HG02943 (cell line): ENCODE data around the gene ASCC3.

ENCODE experiments used
- ATAC-seq: cut with Tn5 transposase; IDR thresholded peaks from one replicate; pipeline ENCODE4 v1.9.1; 2021; ENCODE audit warnings: mild to moderate bottlenecking, low read depth, moderate library complexity; ENCODE audit not compliant: unreplicated experiment

The ASCC3 gene

GRCh38 chr6:100614933-100615332 is 266.2 kb downstream of the ASCC3 start:
- no peak for ATAC-seq

DNA sequence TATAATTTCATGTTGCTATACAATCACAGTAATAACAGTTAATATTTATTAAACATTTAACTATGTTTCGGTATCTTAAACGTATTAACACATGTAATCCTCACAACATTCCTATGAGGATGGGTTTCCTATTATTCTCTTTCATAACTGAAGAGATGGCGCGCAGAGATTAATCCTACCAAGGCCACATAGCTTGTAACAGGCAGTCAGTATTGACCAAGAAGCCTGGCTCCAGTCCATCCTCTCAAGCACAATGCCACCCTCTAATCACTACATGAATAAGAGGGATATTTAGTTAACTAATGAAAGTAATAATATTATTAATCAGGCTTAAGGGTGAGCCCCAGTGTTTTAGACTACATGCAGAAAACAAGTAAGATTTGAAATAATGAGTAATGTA is 266.7 kb downstream of the ASCC3 start:
- no peak for ATAC-seq

GRCh38 chr6:100613656-100614055 is 267.5 kb downstream of the ASCC3 start:
- ATAC-seq = no peak

DNA sequence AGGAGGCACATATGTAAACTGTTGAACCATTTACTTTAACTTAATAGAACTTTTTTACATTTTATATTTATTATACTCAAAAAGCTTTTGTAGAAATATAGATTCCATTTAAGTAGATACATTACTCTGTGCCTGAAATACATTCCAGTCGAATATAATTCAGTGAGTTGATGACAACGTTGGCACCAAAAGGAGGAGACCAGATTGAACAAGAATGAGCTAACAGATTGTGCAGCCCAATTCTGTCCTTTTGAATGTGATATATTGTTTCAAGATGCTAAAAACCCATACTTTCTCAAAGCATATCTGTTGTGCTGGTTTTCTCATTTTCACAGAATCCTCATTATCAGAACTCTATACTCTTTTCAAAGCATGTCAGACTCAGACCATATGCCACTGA is 269.0 kb downstream of the ASCC3 start:
- no peak for ATAC-seq

DNA sequence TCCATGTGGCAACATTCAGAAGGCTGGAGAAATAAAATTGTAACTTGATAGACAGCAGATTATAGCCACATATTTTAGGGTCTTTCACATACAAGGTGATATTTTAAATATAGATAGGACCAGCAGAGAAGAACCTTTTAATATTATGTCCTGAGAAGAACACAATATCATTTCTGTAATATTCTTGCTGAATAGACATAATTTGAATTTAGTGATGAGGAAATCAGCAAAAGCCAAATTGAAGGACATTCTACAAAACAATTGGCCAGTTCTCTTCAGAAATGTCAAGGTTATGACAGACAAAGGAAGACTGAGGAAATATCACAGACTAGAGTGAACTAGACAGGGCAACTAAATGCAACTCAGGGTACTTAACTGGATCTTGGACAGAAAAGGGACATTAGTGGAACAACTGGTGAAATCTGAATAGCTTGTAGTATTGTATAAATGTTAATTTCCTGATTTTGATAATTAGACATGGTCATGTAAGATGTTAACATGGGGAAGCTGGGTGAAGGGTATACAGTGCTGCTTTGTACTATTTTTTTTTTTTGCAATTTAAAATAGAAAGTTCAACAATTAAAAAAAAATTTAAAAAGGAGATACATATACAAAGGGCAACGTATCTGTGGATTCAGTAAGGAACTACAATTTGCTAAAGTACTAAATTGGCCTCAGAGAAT is 281.9 kb downstream of the ASCC3 start:
- ATAC-seq = no peak

GRCh38 chr6:100595456-100595855 is 285.7 kb downstream of the ASCC3 start:
- ATAC-seq = no peak

DNA sequence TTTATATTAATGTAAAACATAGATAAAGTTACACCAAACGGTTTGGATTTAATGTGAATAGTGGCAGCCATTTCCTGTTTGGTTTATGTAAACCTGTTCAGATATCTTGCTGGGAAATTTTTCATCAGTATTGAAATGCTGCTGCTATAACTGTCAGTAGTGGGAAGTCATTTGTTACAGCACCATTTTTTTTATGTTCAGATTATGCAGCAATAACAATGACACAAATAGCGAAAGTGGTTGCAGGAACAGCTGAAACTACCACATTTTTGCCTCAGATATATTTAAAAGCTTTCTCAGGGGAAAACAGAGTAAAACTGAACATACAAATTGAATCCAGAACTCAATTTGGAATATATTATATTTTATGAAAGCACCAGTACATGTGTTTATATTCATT is 287.6 kb downstream of the ASCC3 start:
- ATAC-seq = no peak

- no peak for ATAC-seq
These were observed 288.2 kb downstream of the ASCC3 start for GRCh38 chr6:100592929-100593328.

DNA sequence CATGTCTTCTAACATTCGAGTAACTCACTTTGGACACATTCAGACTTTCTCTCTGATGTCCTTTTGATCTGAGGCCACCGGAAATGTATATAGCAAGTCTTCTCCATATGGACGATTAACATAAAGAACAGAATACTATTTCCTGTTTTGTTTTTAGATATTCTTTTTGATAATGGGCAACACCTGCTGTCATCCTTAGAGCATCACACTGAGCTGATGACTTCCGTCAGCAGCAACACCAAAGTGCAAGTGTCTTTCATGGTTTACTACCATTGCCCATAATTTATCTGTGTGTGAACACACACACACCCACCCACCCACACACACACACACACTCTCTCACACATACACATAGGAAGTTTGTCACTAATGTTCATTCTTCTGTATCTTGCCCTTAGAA is 303.7 kb downstream of the ASCC3 start:
- no peak for ATAC-seq

DNA sequence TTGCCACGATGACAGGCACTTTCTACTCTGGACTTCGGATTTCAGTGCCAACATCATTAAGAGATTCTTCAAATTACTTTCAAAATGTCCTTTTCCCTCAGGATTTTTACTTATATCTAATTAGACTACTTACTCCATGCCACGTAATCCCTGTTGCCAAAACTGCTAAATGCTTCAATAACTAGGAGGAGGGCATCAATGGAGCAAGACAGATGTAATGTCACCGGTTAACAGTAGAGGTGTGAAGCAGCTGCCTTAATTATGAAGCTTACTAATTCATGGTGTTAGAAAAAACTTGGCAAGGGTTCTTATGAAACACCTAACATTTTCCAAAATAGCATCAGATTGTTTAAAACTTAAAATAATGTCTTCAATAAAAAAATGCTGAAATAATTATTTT is 305.2 kb downstream of the ASCC3 start:
- ATAC-seq = no peak

DNA sequence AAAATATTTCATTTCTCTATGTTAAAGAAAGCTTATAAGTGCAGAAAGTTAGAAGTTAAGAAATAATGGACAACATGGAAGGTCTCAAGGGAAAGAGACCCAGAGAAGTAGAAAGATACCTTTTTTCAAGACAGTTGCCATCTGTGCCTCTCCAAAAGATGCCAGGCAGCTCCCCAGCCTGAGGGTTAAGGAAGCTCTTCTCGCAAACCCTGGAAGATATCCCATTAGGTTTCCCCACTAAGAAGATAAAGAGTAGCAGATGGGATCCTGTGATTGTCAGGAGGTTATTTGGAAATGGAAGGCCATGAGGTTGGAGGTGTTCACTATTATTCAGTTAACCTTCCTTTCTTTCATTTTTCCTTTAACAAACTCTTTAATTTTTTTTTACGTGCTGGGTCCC is 306.3 kb downstream of the ASCC3 start:
- no peak for ATAC-seq

DNA sequence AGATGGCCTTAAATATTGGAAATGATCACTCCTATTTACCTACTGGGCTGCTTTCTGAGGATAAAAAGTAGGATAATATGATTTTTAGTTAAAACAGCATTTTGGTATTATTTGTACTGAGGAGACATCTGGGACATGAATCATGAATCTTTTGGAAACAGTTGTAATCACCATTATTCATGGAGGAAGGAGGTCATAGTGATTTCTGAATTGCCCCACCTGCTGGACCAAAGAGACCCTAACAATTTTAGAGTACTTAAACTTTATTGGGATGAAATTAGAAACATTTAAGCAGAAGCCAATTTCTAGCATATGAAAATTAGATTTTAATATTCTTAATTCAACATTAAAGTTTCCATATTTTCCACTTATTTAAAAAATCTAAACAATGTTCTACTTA is 308.0 kb downstream of the ASCC3 start:
- no peak for ATAC-seq

- ATAC-seq = no peak
These were observed 312.9 kb downstream of the ASCC3 start for GRCh38 chr6:100568255-100568654.

DNA sequence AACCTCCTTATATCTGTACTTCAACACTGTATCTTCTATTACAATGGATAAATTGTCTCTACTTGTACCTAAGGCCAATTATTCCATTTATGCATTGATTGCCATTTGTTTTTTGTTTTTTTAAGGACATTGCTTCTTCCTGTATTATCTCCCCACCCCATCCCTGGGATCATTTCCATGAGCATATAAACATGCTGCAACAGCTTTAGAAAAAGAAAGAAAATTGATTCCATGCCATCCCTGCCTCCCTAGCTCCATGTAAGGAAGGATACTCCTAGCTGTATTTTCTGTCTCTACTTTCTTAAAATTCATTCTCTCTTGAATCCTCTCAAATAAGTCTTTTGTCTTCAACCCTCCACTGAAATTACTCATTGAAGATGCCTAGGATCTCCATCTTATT is 314.6 kb downstream of the ASCC3 start:
- no peak for ATAC-seq

GRCh38 chr6:100565439-100566104 is 315.6 kb downstream of the ASCC3 start:
- no peak for ATAC-seq

DNA sequence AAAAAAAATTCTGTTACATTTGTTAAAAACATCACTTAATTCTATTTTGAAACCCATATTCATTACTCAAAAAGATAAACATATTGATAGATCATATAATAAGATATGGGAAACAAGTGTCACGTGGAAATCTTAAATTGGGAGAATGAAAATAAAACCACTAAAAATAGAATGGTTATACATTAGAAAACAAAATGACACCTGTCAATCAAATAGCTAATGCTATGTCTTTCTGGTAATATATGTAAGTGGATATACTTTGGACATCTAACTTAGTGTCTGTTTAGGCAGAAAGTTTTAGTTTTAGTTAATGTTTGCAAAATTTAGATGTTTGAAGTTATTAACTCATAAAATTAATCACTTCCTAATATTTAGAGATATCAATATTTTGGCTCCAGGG is 321.3 kb downstream of the ASCC3 start:
- ATAC-seq = no peak

DNA sequence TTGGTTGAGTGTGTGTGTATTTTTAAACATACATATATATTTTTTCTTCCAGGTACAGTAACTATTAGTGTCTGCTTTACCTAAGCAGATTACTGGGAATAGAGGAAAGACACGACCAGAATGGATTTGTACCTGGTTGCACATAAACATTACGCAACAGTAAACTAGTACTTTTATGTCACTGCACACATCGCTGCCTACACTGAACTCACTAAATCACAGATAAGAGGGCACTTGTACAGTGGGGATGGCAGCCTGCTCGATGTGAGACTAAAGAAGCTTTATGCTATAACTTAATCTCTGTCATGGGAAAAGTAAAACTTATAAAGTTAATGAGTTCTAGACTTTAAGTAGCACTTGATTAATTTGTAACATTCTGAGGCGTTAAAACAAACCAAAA is 326.9 kb downstream of the ASCC3 start:
- ATAC-seq = no peak

GRCh38 chr6:100553243-100553642 is 327.9 kb downstream of the ASCC3 start:
- ATAC-seq = no peak

DNA sequence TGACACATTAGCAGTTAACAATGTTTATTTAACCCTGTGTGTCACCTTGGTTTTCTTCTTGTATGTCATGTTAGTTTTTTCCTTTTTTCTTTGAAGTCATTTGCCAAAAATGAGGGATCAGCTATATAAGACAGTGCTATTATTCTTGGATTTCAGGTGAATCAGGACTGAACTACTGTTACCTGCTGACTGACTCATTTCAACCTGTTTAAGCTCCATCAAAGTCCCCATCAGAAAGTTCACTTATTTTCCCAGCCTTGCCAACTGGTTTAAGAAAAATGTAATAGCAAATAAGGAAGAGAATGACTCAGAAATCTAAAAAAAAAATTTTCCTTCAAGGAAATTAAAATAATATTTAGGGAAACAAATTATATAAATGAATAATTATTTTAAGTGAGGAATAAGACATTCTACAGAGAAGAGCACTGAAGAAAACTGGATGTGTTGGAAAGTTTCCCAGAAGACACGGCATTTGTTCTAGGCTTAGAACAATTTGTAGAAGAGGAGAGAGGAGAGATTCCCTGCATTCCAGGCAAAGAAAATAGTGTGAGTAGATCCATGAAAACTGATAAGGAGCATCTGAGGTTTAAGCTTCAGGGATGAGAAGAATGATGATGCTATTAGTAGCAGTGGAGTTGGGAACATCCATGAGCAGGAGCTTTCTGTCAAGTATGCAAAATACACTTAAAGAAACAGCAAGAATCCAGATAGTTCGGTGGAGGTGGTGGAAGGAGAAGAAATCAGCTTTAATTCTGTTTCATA is 331.5 kb downstream of the ASCC3 start:
- no peak for ATAC-seq

DNA sequence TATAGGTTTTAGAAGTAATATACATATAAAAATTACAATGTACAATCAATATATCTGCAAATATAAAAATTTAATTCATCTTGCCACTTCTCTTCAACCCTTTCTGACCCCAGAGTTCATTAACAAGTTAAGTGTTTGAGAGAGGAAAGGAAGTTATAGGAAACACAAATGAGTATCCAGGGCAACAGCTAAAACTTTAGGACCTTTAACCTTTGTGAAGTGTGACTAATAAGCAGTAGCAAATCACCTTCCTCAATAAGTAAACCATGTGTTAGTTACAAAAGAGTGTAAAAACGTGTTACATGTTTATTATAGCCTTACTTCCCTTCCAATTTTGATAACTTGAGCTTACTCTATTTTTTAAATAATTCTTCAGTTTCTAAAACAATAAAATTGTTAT is 343.0 kb downstream of the ASCC3 start:
- ATAC-seq = no peak

- ATAC-seq = no peak
These were observed 362.5 kb downstream of the ASCC3 start for GRCh38 chr6:100518588-100518987.

DNA sequence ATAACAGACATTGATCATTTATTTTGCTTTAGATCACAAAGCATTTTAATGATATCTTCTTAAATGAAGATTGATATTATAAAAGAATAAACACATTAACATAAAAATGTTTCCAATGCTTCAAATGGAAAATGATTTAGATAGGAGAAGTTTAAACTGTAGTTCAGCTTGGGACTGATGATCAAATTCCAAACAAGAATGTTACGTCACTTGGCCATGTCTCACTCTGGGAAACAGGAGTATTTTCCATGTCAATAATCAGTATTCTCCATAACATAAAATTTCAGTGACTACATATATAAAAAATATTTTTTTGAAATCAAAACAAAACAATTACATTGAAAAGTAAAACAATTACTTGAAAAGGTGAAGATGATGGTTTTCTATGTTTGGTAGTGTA is 363.5 kb downstream of the ASCC3 start:
- ATAC-seq = no peak
